Measurements from ENCODE around the gene SMCHD1. TPM values are rescaled to one million over a fixed set of nuclear protein-coding genes. Genes with fewer than 3 reads are reported as not detected.

SMCHD1 gene
- total and polyA plus RNA-seq, 4 donors, result 4.4 to 49.0 (median 25.4) TPM

DNA sequence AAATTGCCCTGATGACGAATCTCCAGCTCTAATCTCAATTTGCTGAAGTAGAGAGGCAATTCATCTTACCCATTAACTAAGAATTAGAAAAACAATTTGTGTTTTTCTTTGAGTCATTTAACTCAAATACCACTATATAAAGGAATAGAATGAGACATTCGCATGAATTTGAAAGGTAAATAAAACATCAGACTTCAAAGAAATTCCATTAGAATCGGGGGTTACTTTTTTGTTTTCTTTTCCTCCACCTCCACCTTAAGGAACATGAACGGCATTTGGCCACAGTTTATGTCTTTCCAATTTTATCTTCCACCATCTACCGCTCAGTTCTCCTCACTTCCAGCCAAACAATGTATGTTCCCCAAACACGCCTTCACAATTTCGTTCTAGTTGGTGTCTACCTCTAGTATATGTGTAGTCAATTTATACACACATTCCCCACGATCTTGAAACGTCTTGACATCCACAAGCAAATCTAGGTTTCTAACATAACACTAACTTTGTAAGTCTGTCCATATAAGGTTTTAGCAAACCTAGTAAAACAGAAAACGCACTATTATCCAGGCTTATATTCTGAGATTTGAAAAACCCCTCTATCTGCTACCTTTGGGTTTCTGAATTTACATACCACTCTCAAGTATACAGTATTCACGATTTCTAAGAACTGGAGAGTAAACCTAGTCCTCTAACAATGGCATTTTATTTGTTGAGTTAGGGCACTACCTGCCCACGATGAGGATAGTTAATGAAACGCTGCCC lies 1.2 kb upstream of the SMCHD1 start:
- Histone ChIP-seq H3K4me1 (ENCODE audit: control insufficient read depth in 4 of 4, insufficient read depth in 4 of 4, low read length in 3 of 4) (peaks cover 5 to 16% (median 10%) of the 10 kb centered on the region in 4 donors), H3K27me3 (ENCODE audit: control insufficient read depth in 4 of 4, insufficient read depth in 4 of 4, low read length in 3 of 4) (no peaks in the 10 kb centered on the region), H3K36me3 (ENCODE audit: control insufficient read depth in 4 of 4, insufficient read depth in 3 of 4, low read depth in 1 of 4, low read length in 3 of 4) (no peaks in the 10 kb centered on the region), H3K9ac (ENCODE audit: low read depth in 1 of 2, low read length in 2 of 2) (peak overlapping the region; percentile 81 to 98), H3K27ac (ENCODE audit: low read depth in 1 of 2, low read length in 2 of 2) (peak overlapping the region; percentile 96 to 100), H3K9me3 (ENCODE audit: control insufficient read depth in 4 of 4, low read length in 3 of 4) (no peaks in the 10 kb centered on the region), H3K4me3 (ENCODE audit: low read depth in 1 of 3, low read length in 3 of 3) (peak overlapping the region; percentile 70 to 92 (median 88))
- 59% methylated on average over 13 of the region's 13 CpGs for WGBS
- no peak for DNase-seq (ENCODE audit: low spot score)
- TF ChIP-seq ZBTB33 (IDR thresholded peaks at IDR 0.05) (no peak), FOXA2 (IDR thresholded peaks at IDR 0.05) (no peak), FOXA1 (IDR thresholded peaks at IDR 0.05) (no peak), EGR1 (IDR thresholded peaks at IDR 0.05; ENCODE audit: low read depth in 2 of 2) (no peak), SP1 (IDR thresholded peaks at IDR 0.05) (no peak)

DNA sequence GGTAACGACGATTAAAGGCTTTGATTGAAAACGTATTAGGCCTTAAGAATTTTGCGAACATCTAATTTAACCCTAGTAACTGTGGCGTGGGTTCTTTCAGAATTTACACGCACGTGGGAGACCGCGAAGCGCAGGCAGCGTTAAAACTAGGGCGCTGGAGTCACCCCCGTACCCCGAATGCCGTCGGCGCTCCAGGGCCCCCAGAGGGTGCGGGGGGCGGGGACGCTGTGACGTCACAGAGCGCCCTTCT lies 673 bp upstream of the SMCHD1 start:
- H3K4me1 ChIP-seq (ENCODE audit: control insufficient read depth in 4 of 4, insufficient read depth in 4 of 4, low read length in 3 of 4), result peaks cover 5 to 16% (median 10%) of the 10 kb centered on the region in 4 donors
- TF ChIP-seq EGR1 (IDR thresholded peaks at IDR 0.05; ENCODE audit: low read depth in 2 of 2), result no peak
- TF ChIP-seq NR2F2 (IDR thresholded peaks at IDR 0.05), result no peak
- TF ChIP-seq CTCF (IDR thresholded peaks at IDR 0.05; ENCODE audit: low read depth, low read length, missing input control), result no peak
- TF ChIP-seq FOXA1 (IDR thresholded peaks at IDR 0.05), result no peak
- TF ChIP-seq REST (IDR thresholded peaks at IDR 0.05), result no peak
- TF ChIP-seq, protein P1, sequence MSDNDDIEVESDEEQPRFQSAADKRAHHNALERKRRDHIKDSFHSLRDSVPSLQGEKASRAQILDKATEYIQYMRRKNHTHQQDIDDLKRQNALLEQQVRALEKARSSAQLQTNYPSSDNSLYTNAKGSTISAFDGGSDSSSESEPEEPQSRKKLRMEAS (IDR thresholded peaks at IDR 0.05), result no peak
- TF ChIP-seq RAD21 (IDR thresholded peaks at IDR 0.05), result no peak
- TF ChIP-seq GABPA (IDR thresholded peaks at IDR 0.05 in 1 of 2, conservative IDR thresholded peaks at IDR 0.05 in 1 of 2), result no peak
- no peak for TF ChIP-seq RXRA (IDR thresholded peaks at IDR 0.05)
- no peak for TF ChIP-seq YY1 (IDR thresholded peaks at IDR 0.05)
- TF ChIP-seq FOXA2 (IDR thresholded peaks at IDR 0.05), result no peak
- no peak for TF ChIP-seq ZBTB33 (IDR thresholded peaks at IDR 0.05)
- no peak for TF ChIP-seq SP1 (IDR thresholded peaks at IDR 0.05)
- TF ChIP-seq, protein P2, sequence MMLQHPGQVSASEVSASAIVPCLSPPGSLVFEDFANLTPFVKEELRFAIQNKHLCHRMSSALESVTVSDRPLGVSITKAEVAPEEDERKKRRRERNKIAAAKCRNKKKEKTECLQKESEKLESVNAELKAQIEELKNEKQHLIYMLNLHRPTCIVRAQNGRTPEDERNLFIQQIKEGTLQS (IDR thresholded peaks at IDR 0.05), result no peak
- TF ChIP-seq HNF4G (IDR thresholded peaks at IDR 0.05), result no peak
- no peak for TF ChIP-seq JUND (IDR thresholded peaks at IDR 0.05)
- no peak for TF ChIP-seq TAF1 (conservative IDR thresholded peaks at IDR 0.05)
- no peak for TF ChIP-seq HNF4A (conservative IDR thresholded peaks at IDR 0.05)
- H3K27ac ChIP-seq (ENCODE audit: low read depth in 1 of 2, low read length in 2 of 2), result peak overlapping the region; percentile 96 to 100
- H3K9ac ChIP-seq (ENCODE audit: low read depth in 1 of 2, low read length in 2 of 2), result peak overlapping the region; percentile 81 to 98
- no peaks in the 10 kb centered on the region for H3K9me3 ChIP-seq (ENCODE audit: control insufficient read depth in 4 of 4, low read length in 3 of 4)
- no peaks in the 10 kb centered on the region for H3K36me3 ChIP-seq (ENCODE audit: control insufficient read depth in 4 of 4, insufficient read depth in 3 of 4, low read depth in 1 of 4, low read length in 3 of 4)
- DNase-seq (ENCODE audit: low spot score), result no peak
- no peaks in the 10 kb centered on the region for H3K27me3 ChIP-seq (ENCODE audit: control insufficient read depth in 4 of 4, insufficient read depth in 4 of 4, low read length in 3 of 4)
- 4% methylated on average over 22 of the region's 22 CpGs for WGBS
- H3K4me3 ChIP-seq (ENCODE audit: low read depth in 1 of 3, low read length in 3 of 3), result peak overlapping the region; percentile 70 to 92 (median 88)

Data from liver (tissue), 9 donors.